Spleen (tissue), 7 donors: ENCODE data around the gene ZNF385D.

Source experiments
- CTCF ChIP-seq, 11 experiments: fragments of 200-600 bp in 7 of 11; fragments of 450-650 bp in 4 of 11; sonication (generic) in 4 of 11; IDR thresholded peaks in 8 of 11; conservative IDR thresholded peaks in 3 of 11; 1 replicate in 7 of 11; 2 replicates in 4 of 11; pipeline versions ENCODE4 v1.4.0 to v1.8.0; 2016 to 2021; ENCODE audit warnings: antibody characterized with exemption in 11 of 11, inconsistent platforms in 4 of 11, mild to moderate bottlenecking in 1 of 11
- POLR2A ChIP-seq, 3 donors: fragments of 450-650 bp; IDR thresholded peaks; one replicate each; pipeline ENCODE4 v1.5.1; 2017; ENCODE audit warnings: antibody characterized with exemption in 3 of 3, mild to moderate bottlenecking in 1 of 3
- POLR2AphosphoS5 ChIP-seq, 3 donors: sonication (generic); formaldehyde crosslinking; IDR thresholded peaks; one replicate each; pipeline ENCODE4 v1.5.1; 2017; ENCODE audit warnings: antibody characterized with exemption in 3 of 3
- donor health status: DM: no; HTN: no; CAD: no; lungs with moderate emphysema.
- donor health status: DM: no; HTN: no; CAD: no.
- donor health status: DM: no; HTN: no; CAD: no.

GRCh38 chr3:21487520-21487919 lies 263.5 kb downstream of the ZNF385D start:
- no peak for TF ChIP-seq CTCF (IDR thresholded peaks at IDR 0.05 in 8 of 11, conservative IDR thresholded peaks at IDR 0.05 in 3 of 11)
- no peak for TF ChIP-seq POLR2AphosphoS5 (IDR thresholded peaks at IDR 0.05)
- no peak for TF ChIP-seq POLR2A (IDR thresholded peaks at IDR 0.05)
